ENCODE measurements around the gene DLX5. TPM values are rescaled to one million over a fixed set of nuclear protein-coding genes. Genes with fewer than 3 reads are reported as not detected.

DLX5 gene
- total and polyA plus RNA-seq, 2 experiments from 2014 or later = not detected

DNA sequence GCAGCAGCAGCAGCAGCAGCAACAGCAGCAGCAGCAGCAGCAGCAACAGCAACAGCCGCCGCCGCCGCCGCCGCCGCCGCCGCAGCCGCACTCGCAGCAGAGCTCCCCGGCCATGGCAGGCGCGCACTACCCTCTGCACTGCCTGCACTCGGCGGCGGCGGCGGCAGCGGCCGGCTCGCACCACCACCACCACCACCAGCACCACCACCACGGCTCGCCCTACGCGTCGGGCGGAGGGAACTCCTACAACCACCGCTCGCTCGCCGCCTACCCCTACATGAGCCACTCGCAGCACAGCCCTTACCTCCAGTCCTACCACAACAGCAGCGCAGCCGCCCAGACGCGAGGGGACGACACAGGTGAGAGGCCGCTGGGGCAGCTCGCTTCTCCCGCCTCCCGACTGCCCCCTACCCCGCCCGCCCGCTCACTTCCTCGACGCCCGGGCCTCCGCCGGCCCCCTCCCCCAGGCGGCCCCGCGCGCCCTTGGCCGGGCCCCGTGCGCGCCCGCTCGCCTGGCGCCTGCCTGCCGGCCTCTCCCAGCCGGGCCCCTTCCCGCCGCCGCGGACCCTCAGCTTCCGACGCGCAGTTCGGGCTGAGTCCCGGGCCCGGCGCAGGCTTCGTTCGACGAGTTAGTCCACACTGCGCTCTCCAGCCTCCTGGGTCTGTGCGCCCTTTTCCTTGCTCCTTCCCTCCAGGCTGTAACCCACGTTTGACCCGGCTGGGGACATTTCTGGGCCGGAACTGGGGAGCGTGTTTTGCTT lies 18.4 kb downstream of the DLX5 start:
- Histone ChIP-seq H3K4me1 (ENCODE audit: insufficient read depth) (no peaks in the 10 kb centered on the region), H3K36me3 (ENCODE audit: low read depth) (no peaks in the 10 kb centered on the region), H3K27ac (no peak overlapping the region), H3K4me2 (ENCODE audit: unreplicated experiment) (peak overlapping the region; percentile 61), H4K20me1 (ENCODE audit: insufficient read depth) (no peaks in the 10 kb centered on the region), H2AFZ (peak overlapping the region; percentile 57; the same call in 1 of the 2 replicates), H3K9me2 (ENCODE audit: insufficient read depth) (no peaks in the 10 kb centered on the region), H3K4me3 (peak overlapping the region; percentile 47), H3K9me3 (ENCODE audit: low read depth) (no peaks in the 10 kb centered on the region), H3F3A (ENCODE audit: insufficient read depth) (no peaks in the 10 kb centered on the region), H3K9ac (no peak overlapping the region), H3K79me2 (ENCODE audit: insufficient read depth) (no peaks in the 10 kb centered on the region), H3K27me3 (replicated peaks; ENCODE audit: insufficient read depth) (peaks cover 91% of the 10 kb centered on the region)
- DNase-seq = peak; percentile 53
- TF ChIP-seq EZH2 (IDR thresholded peaks at IDR 0.05; ENCODE audit: insufficient read depth, poor library complexity, severe bottlenecking) (no peak), EZH2phosphoT487 (IDR thresholded peaks at IDR 0.05; ENCODE audit: insufficient read depth, low read depth) (no peak)
- in situ Hi-C loops (cut with MboI) = no loop called here
- WGBS, 2 experiments (ENCODE audit: low coverage in 1 of 2, low lambda C conversion rate in 2 of 2, missing lambda C conversion rate in 2 of 2) = 2 to 3% methylated on average over 23 to 62 of the region's 83 CpGs

DNA sequence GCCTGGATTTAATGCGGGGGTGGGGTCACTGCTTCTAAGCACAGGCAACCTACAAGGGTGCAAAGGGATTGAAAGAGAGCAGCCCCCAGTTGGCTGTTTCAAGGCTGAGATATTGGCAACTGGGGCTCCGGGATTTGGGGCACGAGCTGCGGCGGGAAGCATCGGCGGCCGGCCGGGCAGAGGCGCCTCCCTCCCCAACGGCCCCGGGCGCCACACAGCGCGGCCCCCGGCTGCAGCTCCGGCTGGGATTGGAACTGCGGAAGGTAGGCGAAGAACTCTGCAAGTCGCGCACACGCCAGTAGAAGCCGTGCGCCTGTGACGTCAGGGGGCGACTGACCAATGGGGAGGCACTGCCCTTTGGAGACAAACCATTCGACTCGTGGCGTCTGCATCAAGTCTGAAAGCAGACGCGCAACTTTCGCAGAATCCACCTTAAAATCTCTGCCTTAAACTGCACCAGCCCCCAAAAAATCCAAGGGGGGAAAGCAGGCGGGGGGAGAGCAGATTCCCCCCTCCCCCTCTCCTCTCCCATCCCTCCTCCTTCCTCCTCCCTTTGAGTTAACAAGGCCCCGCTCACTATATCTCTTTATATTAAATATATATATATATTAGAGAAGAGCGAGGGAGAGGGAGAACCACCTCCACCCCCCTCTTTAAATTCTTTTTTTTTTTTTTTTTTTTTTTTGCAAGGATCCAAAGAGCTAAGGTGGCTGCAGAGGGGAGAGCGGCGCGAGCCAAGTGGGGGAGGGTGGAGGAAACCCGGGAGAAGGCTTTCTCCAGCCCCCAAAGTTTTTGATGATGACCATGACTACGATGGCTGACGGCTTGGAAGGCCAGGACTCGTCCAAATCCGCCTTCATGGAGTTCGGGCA lies 19.2 kb downstream of the DLX5 start, which contains the start of gene DLX6:
DLX6 (plus strand) TSS at position 371 of the 872 bp plus-strand sequence; CDS start at position 796, 425 bp downstream.
- peak within 1 kb of the TSS; percentile 61 for H3K4me2 ChIP-seq (ENCODE audit: unreplicated experiment)
- no peaks in the 10 kb centered on the region for H3K9me2 ChIP-seq (ENCODE audit: insufficient read depth)
- WGBS, 2 experiments (ENCODE audit: low coverage in 1 of 2, low lambda C conversion rate in 2 of 2, missing lambda C conversion rate in 2 of 2) = 5% methylated on average over 41 to 44 of the region's 44 CpGs
- H3F3A ChIP-seq (ENCODE audit: insufficient read depth) = no peaks in the 10 kb centered on the region
- H3K4me3 ChIP-seq = peak within 1 kb of the TSS; percentile 47
- in situ Hi-C loops (cut with MboI) = no loop called here
- no peaks in the 10 kb centered on the region for H3K9me3 ChIP-seq (ENCODE audit: low read depth)
- no peaks in the 10 kb centered on the region for H3K79me2 ChIP-seq (ENCODE audit: insufficient read depth)
- no peaks in the 10 kb centered on the region for H4K20me1 ChIP-seq (ENCODE audit: insufficient read depth)
- no peak within 1 kb of the TSS for H3K27ac ChIP-seq
- DNase-seq = peak; percentile 21
- TF ChIP-seq EZH2 (IDR thresholded peaks at IDR 0.05; ENCODE audit: insufficient read depth, poor library complexity, severe bottlenecking) (peak; percentile 16), EZH2phosphoT487 (IDR thresholded peaks at IDR 0.05; ENCODE audit: insufficient read depth, low read depth) (no peak)
- peak within 1 kb of the TSS; percentile 57; the same call in 1 of the 2 replicates for H2AFZ ChIP-seq
- no peak within 1 kb of the TSS for H3K9ac ChIP-seq
- H3K36me3 ChIP-seq (ENCODE audit: low read depth) = no peaks in the 10 kb centered on the region
- peaks cover 94% of the 10 kb centered on the region for H3K27me3 ChIP-seq (replicated peaks; ENCODE audit: insufficient read depth)
- no peaks in the 10 kb centered on the region for H3K4me1 ChIP-seq (ENCODE audit: insufficient read depth)

DNA sequence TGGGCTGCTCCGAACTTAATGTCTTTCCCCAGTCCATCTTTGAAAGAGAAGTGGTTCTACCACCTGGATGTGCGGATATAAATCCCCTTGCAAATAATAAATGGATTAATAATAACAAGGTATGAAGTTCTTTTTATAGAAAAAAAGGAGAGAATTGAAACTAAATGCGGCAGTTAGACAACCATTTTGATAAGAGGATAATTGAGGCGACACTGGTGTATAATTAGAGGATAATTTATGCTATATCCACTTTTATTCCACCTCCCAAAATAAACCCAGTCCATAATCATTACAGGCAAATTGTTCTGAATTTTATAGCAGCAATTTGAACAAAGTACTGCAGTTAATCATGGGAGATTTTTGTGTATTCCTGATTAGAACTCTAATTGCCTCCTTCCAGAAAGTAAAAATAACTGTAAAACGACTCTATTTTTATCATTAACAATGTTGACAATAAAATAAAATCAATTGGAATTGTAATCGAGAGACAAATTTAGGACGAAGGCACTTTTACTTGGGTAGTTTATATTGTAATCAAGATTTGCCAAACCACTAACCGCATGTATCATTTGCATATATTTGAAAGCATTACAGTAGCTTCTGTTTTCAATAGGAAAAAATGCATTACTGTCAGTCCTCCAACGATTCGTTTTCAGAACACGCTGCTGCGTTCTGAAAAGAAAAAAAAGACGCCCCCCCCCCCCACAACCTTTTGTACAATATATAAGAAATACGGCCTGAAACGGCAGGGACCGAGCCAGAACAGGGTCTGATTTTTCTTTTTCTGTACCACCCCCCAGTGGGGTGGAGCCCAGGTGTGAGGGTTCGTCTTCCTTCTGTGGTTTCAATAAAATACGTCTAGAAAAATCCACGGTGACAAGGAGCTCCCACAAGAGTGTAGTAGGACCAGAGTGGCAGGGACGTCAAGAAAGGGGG lies 20.1 kb downstream of the DLX5 start:
- peak; percentile 55; the same call in 1 of the 2 replicates for TF ChIP-seq EZH2phosphoT487 (IDR thresholded peaks at IDR 0.05; ENCODE audit: insufficient read depth, low read depth)
- peak; percentile 82 for TF ChIP-seq EZH2 (IDR thresholded peaks at IDR 0.05; ENCODE audit: insufficient read depth, poor library complexity, severe bottlenecking)
- in situ Hi-C loops (cut with MboI) = no loop called here
- Histone ChIP-seq H4K20me1 (ENCODE audit: insufficient read depth) (no peaks in the 10 kb centered on the region), H3K9me3 (ENCODE audit: low read depth) (no peaks in the 10 kb centered on the region), H3K4me2 (ENCODE audit: unreplicated experiment) (no peak overlapping the region), H2AFZ (no peak overlapping the region), H3K4me3 (no peak overlapping the region), H3K9me2 (ENCODE audit: insufficient read depth) (no peaks in the 10 kb centered on the region), H3F3A (ENCODE audit: insufficient read depth) (no peaks in the 10 kb centered on the region), H3K27me3 (replicated peaks; ENCODE audit: insufficient read depth) (peaks cover 94% of the 10 kb centered on the region), H3K79me2 (ENCODE audit: insufficient read depth) (no peaks in the 10 kb centered on the region), H3K9ac (no peak overlapping the region), H3K4me1 (ENCODE audit: insufficient read depth) (no peaks in the 10 kb centered on the region), H3K36me3 (ENCODE audit: low read depth) (no peaks in the 10 kb centered on the region), H3K27ac (no peak overlapping the region)
- DNase-seq = no peak
- 5% methylated on average over 20 of the region's 20 CpGs for WGBS, 2 experiments (ENCODE audit: low coverage in 1 of 2, low lambda C conversion rate in 2 of 2, missing lambda C conversion rate in 2 of 2)
